IMR-90 (cell line): ENCODE data around the gene RHOBTB1. TPM values are rescaled to one million over a fixed set of nuclear protein-coding genes. Genes with fewer than 3 reads are reported as not detected.

Experiments
- ATAC-seq: fragments of 200-7000 bp; cut with Tn5 transposase; 2 replicates; pipeline ENCODE4 v1.9.1; 2020; ENCODE audit warnings: low read depth, mild to moderate bottlenecking, moderate library complexity
- BruUV-seq: library from RNA; stranded (reverse); fragments of 400-500 nt; replicated peaks from 2 replicates; lab custom pipeline; 2021; lab: Mats Ljungman, UMichigan
- CTCF ChIA-PET: fragments of 300-600 bp; formaldehyde crosslinking; extraction: SDS; loops from one replicate; lab custom pipeline; 2021; ENCODE audit warnings: antibody characterized with exemption; lab: Yijun Ruan, JAX
- POLR2A ChIA-PET: fragments of 300-600 bp; sonication (Branson Sonifier 250); formaldehyde crosslinking; loops from one replicate; lab custom pipeline; 2022; ENCODE audit warnings: antibody characterized with exemption; ENCODE audit not compliant: unreplicated experiment; lab: Charles Lee
- DNase-seq: peaks from one replicate; pipeline ENCODE4 v3.0.0; 2013
- H2AFZ ChIP-seq: replicated peaks from 2 replicates; pipeline ENCODE3; 2013; ENCODE audit warnings: low read length, mild to moderate bottlenecking; ENCODE audit not compliant: poor library complexity
- H2AK5ac ChIP-seq: 2 replicates; pipeline ENCODE4 v1.6.1; 2013; ENCODE audit warnings: low read depth, low read length, inconsistent platforms
- H2AK9ac ChIP-seq: replicated peaks from 2 replicates; pipeline ENCODE3; 2013; ENCODE audit warnings: mild to moderate bottlenecking, low read depth, low read length, moderate library complexity; ENCODE audit not compliant: poor library complexity
- H2BK120ac ChIP-seq: 2 replicates; pipeline ENCODE4 v1.6.1; 2013; ENCODE audit warnings: low read depth, low read length, inconsistent platforms
- H2BK15ac ChIP-seq: 3 replicates; pipeline ENCODE4 v1.6.1; 2013; ENCODE audit warnings: low read depth, low read length, inconsistent platforms
- H2BK20ac ChIP-seq: 2 replicates; pipeline ENCODE4 v1.6.1; 2013; ENCODE audit warnings: low read depth, mild to moderate bottlenecking, inconsistent platforms, low read length, moderate library complexity
- H2BK5ac ChIP-seq: 2 replicates; pipeline ENCODE4 v1.6.1; 2013; ENCODE audit warnings: mild to moderate bottlenecking, low read depth, low read length, inconsistent platforms; ENCODE audit not compliant: poor library complexity, severe bottlenecking
- H3K14ac ChIP-seq: replicated peaks from 2 replicates; pipeline ENCODE4 v1.6.1; 2013; ENCODE audit warnings: low read depth, low read length, inconsistent platforms
- H3K18ac ChIP-seq: 2 replicates; pipeline ENCODE4 v1.6.1; 2013; ENCODE audit warnings: low read depth, low read length, control low read depth
- H3K23ac ChIP-seq: 2 replicates; pipeline ENCODE4 v1.6.1; 2013; ENCODE audit warnings: low read depth, low read length, inconsistent platforms
- H3K27ac ChIP-seq: 2 replicates; pipeline ENCODE4 v1.5.1; 2013; ENCODE audit warnings: mild to moderate bottlenecking, control low read depth, low read length; ENCODE audit not compliant: insufficient read depth
- H3K27me3 ChIP-seq: 2 replicates; pipeline ENCODE4 v1.6.1; 2013; ENCODE audit warnings: low read length; ENCODE audit not compliant: control insufficient read depth, insufficient read depth
- H3K36me3 ChIP-seq: 2 replicates; pipeline ENCODE4 v1.6.1; 2013; ENCODE audit warnings: low read length, mixed read lengths; ENCODE audit not compliant: control insufficient read depth, insufficient read depth
- H3K4ac ChIP-seq: 2 replicates; pipeline ENCODE4 v1.6.1; 2013; ENCODE audit warnings: low read depth, low read length, inconsistent platforms
- H3K4me1 ChIP-seq: 2 replicates; pipeline ENCODE4 v1.6.1; 2013; ENCODE audit warnings: low read length, mixed read lengths; ENCODE audit not compliant: control insufficient read depth, insufficient read depth
- H3K4me2 ChIP-seq: 2 replicates; pipeline ENCODE4 v1.6.1; 2013; ENCODE audit warnings: low read depth, mild to moderate bottlenecking, control low read depth, low read length, moderate library complexity
- H3K4me3 ChIP-seq: 2 replicates; pipeline ENCODE4 v1.5.1; 2013; ENCODE audit warnings: low read depth, mild to moderate bottlenecking, control low read depth, low read length, moderate library complexity; ENCODE audit not compliant: insufficient read depth
- H3K56ac ChIP-seq: 2 replicates; pipeline ENCODE4 v1.6.1; 2013; ENCODE audit warnings: low read length, inconsistent platforms; ENCODE audit not compliant: insufficient read depth; ENCODE audit errors: extremely low read depth
- H3K79me1 ChIP-seq, 2 experiments: 2 replicates each; pipeline ENCODE4 v1.6.1; 2013; ENCODE audit warnings: low read length in 2 of 2, inconsistent platforms in 1 of 2, low read depth in 1 of 2
- H3K9ac ChIP-seq: 2 replicates; pipeline ENCODE4 v1.6.1; 2013; ENCODE audit warnings: low read depth, low read length, control low read depth
- H3K9me1 ChIP-seq: 2 replicates; pipeline ENCODE4 v1.6.1; 2013; ENCODE audit warnings: low read length, inconsistent platforms; ENCODE audit not compliant: insufficient read depth
- H3K9me3 ChIP-seq: 2 replicates; pipeline ENCODE4 v1.6.1; 2013; ENCODE audit warnings: low read length; ENCODE audit not compliant: control insufficient read depth, insufficient read depth
- H4K20me1 ChIP-seq: 2 replicates; pipeline ENCODE4 v1.6.1; 2013; ENCODE audit warnings: low read length, inconsistent platforms; ENCODE audit not compliant: insufficient read depth
- H4K5ac ChIP-seq: 2 replicates; pipeline ENCODE4 v1.6.1; 2013; ENCODE audit warnings: mild to moderate bottlenecking, low read depth, low read length, control low read depth
- H4K8ac ChIP-seq, 2 experiments: 2 replicates each; pipeline ENCODE4 v1.6.1; 2013; ENCODE audit warnings: low read depth in 2 of 2, low read length in 2 of 2, control low read depth in 1 of 2, inconsistent platforms in 1 of 2
- H4K91ac ChIP-seq: 2 replicates; pipeline ENCODE4 v1.6.1; 2013; ENCODE audit warnings: low read depth, low read length, inconsistent platforms; ENCODE audit not compliant: insufficient read depth
- BHLHE40 ChIP-seq: fragments of 150-350 bp; IDR thresholded peaks from 2 replicates; pipeline ENCODE4 v1.6.1; 2016; ENCODE audit warnings: mild to moderate bottlenecking, low read depth, low read length
- CEBPB ChIP-seq: IDR thresholded peaks from 2 replicates; pipeline ENCODE4 v1.6.1; 2012; ENCODE audit warnings: low read depth, low read length, improper control_type of control experiment
- FOS ChIP-seq: fragments of 150-350 bp; IDR thresholded peaks from 2 replicates; pipeline ENCODE4 v1.6.1; 2016; ENCODE audit warnings: low read depth, low read length
- MXI1 ChIP-seq: IDR thresholded peaks from 2 replicates; pipeline ENCODE4 v1.6.1; 2012; ENCODE audit warnings: low read depth, mild to moderate bottlenecking, low read length, moderate library complexity, borderline replicate concordance
- POLR2A ChIP-seq: IDR thresholded peaks from 2 replicates; pipeline ENCODE4 v1.6.1; 2012; ENCODE audit warnings: mild to moderate bottlenecking, low read depth, low read length
- RFX5 ChIP-seq: IDR thresholded peaks from 2 replicates; pipeline ENCODE4 v1.8.0; 2012; ENCODE audit warnings: low read depth, mild to moderate bottlenecking, low read length, moderate library complexity
- USF2 ChIP-seq: fragments of 150-350 bp; IDR thresholded peaks from 2 replicates; pipeline ENCODE4 v1.6.1; 2017; ENCODE audit warnings: mild to moderate bottlenecking, antibody characterized with exemption, low read length, low read depth
- WGBS, 2 experiments: methylation state at CpG; one replicate each; pipeline versions ENCODE4 v1.1.5 to v1.1.7; 2013; ENCODE audit warnings: missing lambda C conversion rate in 2 of 2; ENCODE audit not compliant: insufficient read length in 1 of 2; ENCODE audit errors: extremely low coverage in 2 of 2; 5-methylcytosine and 5-hydroxymethylcytosine counted together
- dilution Hi-C: fragments of 300-500 bp; cut with HindIII; formaldehyde crosslinking; loops from one replicate; pipeline ENCODE4 v1.14.3; 2018; ENCODE audit warnings: low sequenced_read_pairs; ENCODE audit not compliant: unreplicated experiment
- in situ Hi-C: fragments of 300-500 bp; cut with MboI; formaldehyde crosslinking; loops from 3 replicates; pipeline ENCODE4 v1.14.3; 2019; ENCODE audit warnings: low sequenced_read_pairs, inconsistent platforms, mixed read lengths
- intact Hi-C: fragments of 100-400 bp; cut with micrococcal nuclease; formaldehyde crosslinking; loops from 2 replicates; pipeline ENCODE4 v1.10.0; 2022
- polyA plus RNA-seq, 3 experiments: library from polyadenylated mRNA; depleted of rRNA; stranded (reverse); fragments of >200 nt; gene quantifications; 2 replicates each; pipeline ENCODE4 v1.2.3, GENCODE V29; 2012; ENCODE audit warnings: low replicate concordance in 1 of 3
- total RNA-seq: library from RNA; depleted of rRNA; stranded (reverse); fragments of >200 nt; gene quantifications from 2 replicates; pipeline ENCODE4 v1.2.3, GENCODE V29; 2012

RHOBTB1 gene
- total and polyA plus RNA-seq, 2 of the 4 experiments (the other 2 are of a cell fraction): 8.9 to 15.2 TPM

DNA sequence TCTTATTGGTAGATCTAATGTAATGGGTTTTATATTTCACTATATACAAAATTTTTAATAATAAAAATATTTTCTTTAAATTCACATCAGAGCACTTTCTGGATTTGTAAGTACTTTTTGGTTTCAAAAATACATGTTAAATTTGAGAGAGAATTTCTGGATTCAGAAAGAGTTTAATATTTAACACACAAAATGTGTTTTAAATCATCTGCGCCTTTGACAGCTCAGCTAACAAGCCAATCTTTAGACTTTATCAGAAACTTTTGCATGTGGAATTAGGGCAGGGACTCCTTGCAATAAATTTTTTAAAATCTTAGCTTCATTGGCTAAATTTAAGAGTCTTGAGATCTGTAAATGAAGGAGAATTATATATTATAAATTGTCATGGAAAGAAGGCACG is 32.7 kb upstream of the RHOBTB1 start:
- Histone ChIP-seq H2BK5ac (no peak overlapping the region), H3K79me1 (no peaks in the 10 kb centered on the region), H3K14ac (no peak overlapping the region), H4K91ac (no peak overlapping the region), H3K18ac (no peak overlapping the region), H2AFZ (no peak overlapping the region), H2BK20ac (no peak overlapping the region), H3K4me2 (no peak overlapping the region), H2BK120ac (no peak overlapping the region), H3K4me3 (no peak overlapping the region), H4K20me1 (no peaks in the 10 kb centered on the region), H3K9me3 (no peaks in the 10 kb centered on the region), H4K5ac (no peak overlapping the region), H2BK15ac (no peak overlapping the region), H3K4ac (no peak overlapping the region), H2AK5ac (no peak overlapping the region), H3K27ac (no peak overlapping the region), H3K9ac (no peak overlapping the region), H2AK9ac (no peak overlapping the region), H3K56ac (no peak overlapping the region), H3K4me1 (peaks cover 2% of the 10 kb centered on the region; the same call in 1 of the 2 replicates), H3K36me3 (no peaks in the 10 kb centered on the region), H3K9me1 (peaks cover 5% of the 10 kb centered on the region; the same call in 1 of the 2 replicates), H4K8ac (no peak overlapping the region), H3K27me3 (no peaks in the 10 kb centered on the region), H3K23ac (no peak overlapping the region)
- POLR2A ChIA-PET: no interaction called here
- in situ Hi-C loops (no loop called here), dilution Hi-C loops (no loop called here), intact Hi-C loops (no loop called here)
- no TSS peak for BruUV-seq
- WGBS, 2 experiments: no CpG with 5 or more reads among the region's 2 CpGs
- CTCF ChIA-PET: no interaction called here
- ATAC-seq (no peak), DNase-seq (no peak)
- TF ChIP-seq MXI1 (no peak), FOS (no peak), CEBPB (no peak), POLR2A (no peak), USF2 (no peak), RFX5 (no peak), BHLHE40 (no peak)
